ENCODE results near the gene DOCK8. TPM values are rescaled to one million over a fixed set of nuclear protein-coding genes. Genes with fewer than 3 reads are reported as not detected.

Gene DOCK8
- total RNA-seq, 1 donor from 2014 or later, result 0.54 TPM

DNA sequence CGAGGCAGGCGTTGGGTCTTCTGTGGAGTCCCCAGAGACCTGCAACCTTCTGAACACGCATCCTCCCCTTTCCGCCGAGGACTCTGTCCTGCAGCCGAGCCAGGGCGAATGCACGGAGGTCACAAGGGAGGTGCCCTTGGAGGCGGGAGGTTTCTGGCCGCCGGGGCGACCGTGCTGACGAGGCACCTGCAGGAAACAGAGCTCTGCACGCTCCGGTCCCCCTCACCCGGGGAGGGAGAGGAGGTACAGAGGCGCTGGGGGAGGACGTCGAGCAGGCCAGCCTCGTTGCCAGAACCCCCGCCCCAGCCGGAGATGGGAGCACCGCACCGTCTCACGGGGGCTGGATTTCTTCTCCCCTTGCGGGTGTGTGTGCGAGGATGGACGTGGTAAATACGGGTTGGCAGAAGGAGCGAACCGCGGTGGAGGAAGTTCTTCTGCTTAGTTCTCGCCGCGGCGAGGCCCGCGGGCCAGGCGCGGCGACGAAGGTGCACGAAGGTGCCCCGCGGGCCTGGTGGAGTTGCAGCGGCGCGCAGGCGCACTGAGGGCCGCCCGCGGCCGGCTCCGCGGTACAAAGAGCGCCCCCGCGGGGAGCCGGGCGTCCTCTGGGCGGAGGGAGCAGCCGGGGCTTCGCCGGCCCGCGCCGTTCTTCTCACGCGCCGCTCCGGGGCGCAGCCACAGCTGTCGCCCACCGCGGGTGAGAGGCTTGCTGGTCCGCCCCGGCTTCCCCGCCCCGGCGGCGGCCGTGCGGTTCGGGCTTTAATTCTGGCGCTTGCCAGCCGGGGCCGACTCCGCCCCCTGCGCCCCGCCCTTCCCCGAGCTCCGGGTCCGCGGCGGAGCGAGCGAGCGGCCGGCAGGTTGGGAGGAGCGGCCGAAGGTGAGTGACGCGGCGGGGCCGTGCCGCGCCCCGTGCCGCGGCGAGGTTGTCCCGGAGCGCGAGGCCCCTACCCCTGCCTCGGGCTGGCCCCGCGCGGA is 289.5 kb downstream of the DOCK8 start, which contains the start of gene KANK1:
Gene KANK1 (plus strand): TSS at position 815 of the 972 bp plus-strand sequence.
- Mint-ChIP-seq H3K9me3 (peaks cover 3% of the 10 kb centered on the region), H3K36me3 (peaks cover 7% of the 10 kb centered on the region), H3K4me3 (peak within 1 kb of the TSS; percentile 91), H3K27me3 (ENCODE audit: insufficient read depth, low read depth) (peaks cover 15% of the 10 kb centered on the region), H3K27ac (no peak within 1 kb of the TSS), H3K4me1 (peaks cover 21% of the 10 kb centered on the region)
- Histone ChIP-seq H2AFZ (replicated peaks) (peak within 1 kb of the TSS; percentile 95), H3K27ac (no peak within 1 kb of the TSS), H3F3A (ENCODE audit: low read depth) (peaks cover 10% of the 10 kb centered on the region), H3K27me3 (peaks cover 36% of the 10 kb centered on the region), H3K79me2 (ENCODE audit: low read depth) (peaks cover 19% of the 10 kb centered on the region), H4K20me1 (ENCODE audit: low read depth) (peaks cover 7% of the 10 kb centered on the region), H3K9me3 (ENCODE audit: low read depth) (no peaks in the 10 kb centered on the region), H3K4me2 (peak within 1 kb of the TSS; percentile 91), H3K9ac (no peak within 1 kb of the TSS), H3K4me3 (peak within 1 kb of the TSS; percentile 87), H3K4me1 (peaks cover 11% of the 10 kb centered on the region), H3K36me3 (no peaks in the 10 kb centered on the region)
- TF ChIP-seq EZH2phosphoT487 (IDR thresholded peaks at IDR 0.05) (no peak), EZH2 (IDR thresholded peaks at IDR 0.05) (peak; percentile 31)
- TF ChIP-seq, protein P1, sequence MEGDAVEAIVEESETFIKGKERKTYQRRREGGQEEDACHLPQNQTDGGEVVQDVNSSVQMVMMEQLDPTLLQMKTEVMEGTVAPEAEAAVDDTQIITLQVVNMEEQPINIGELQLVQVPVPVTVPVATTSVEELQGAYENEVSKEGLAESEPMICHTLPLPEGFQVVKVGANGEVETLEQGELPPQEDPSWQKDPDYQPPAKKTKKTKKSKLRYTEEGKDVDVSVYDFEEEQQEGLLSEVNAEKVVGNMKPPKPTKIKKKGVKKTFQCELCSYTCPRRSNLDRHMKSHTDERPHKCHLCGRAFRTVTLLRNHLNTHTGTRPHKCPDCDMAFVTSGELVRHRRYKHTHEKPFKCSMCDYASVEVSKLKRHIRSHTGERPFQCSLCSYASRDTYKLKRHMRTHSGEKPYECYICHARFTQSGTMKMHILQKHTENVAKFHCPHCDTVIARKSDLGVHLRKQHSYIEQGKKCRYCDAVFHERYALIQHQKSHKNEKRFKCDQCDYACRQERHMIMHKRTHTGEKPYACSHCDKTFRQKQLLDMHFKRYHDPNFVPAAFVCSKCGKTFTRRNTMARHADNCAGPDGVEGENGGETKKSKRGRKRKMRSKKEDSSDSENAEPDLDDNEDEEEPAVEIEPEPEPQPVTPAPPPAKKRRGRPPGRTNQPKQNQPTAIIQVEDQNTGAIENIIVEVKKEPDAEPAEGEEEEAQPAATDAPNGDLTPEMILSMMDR (IDR thresholded peaks at IDR 0.05), result peak; percentile 29
- peak; percentile 94 for DNase-seq (ENCODE audit: low spot score)

DNA sequence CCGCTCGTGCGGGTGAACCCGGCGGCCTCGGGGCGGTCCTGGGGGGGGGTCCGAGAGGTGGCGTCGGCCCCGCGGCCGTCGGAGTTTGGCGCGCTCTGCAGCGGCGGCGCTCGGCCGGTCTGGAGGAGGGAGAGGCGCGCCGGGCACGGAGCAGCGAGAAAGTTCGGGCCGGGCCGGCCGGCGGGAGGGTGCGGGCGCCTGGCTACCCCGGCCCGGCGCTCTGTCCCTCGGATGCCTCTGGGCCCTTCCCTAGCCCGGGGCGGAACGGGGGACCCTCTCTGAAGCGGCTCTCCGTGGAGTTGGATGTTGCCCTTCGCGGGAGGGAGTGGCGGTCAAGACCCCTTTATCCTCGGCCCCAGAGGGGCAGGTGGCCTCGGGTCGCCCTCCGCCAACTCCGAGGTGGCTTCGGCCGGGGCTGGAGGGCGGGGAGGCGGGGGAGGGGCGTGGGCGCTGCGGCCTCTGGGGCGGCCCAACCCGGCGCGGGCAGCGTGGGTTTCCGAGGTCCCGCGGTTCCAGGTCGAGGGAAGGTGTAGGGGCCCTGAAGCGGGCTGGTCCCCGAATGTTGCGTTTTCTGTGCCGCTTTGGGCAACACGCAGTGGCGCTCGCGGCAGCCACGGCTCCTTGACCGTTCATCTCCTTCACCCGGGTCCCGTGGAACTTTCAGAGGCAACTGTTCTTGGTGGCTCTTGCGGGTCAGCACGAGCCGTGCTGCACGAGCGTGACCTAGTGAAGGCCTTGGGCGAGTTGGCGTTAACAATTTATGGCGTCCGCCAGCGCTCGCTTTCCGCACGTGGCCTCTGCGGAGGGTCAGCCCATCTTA is 290.5 kb downstream of the DOCK8 start:
- Histone ChIP-seq H3K79me2 (ENCODE audit: low read depth) (peaks cover 19% of the 10 kb centered on the region), H3K9ac (no peak overlapping the region), H3K36me3 (no peaks in the 10 kb centered on the region), H3K9me3 (ENCODE audit: low read depth) (no peaks in the 10 kb centered on the region), H3K4me3 (peak overlapping the region; percentile 87), H3K27me3 (peaks cover 36% of the 10 kb centered on the region), H3K27ac (no peak overlapping the region), H4K20me1 (ENCODE audit: low read depth) (peaks cover 7% of the 10 kb centered on the region), H3K4me1 (peaks cover 11% of the 10 kb centered on the region), H2AFZ (replicated peaks) (peak overlapping the region; percentile 90), H3F3A (ENCODE audit: low read depth) (peaks cover 10% of the 10 kb centered on the region), H3K4me2 (peak overlapping the region; percentile 91)
- H3K27ac Mint-ChIP-seq, result no peak overlapping the region
- DNase-seq (ENCODE audit: low spot score), result peak; percentile 63
- H3K4me1 Mint-ChIP-seq, result peaks cover 21% of the 10 kb centered on the region
- peaks cover 15% of the 10 kb centered on the region for H3K27me3 Mint-ChIP-seq (ENCODE audit: insufficient read depth, low read depth)
- TF ChIP-seq, protein P1 (IDR thresholded peaks at IDR 0.05), result no peak
- TF ChIP-seq EZH2 (IDR thresholded peaks at IDR 0.05) (no peak), EZH2phosphoT487 (IDR thresholded peaks at IDR 0.05) (no peak)
- H3K4me3 Mint-ChIP-seq, result peak overlapping the region; percentile 91
- H3K36me3 Mint-ChIP-seq, result peaks cover 9% of the 10 kb centered on the region
- H3K9me3 Mint-ChIP-seq, result no peaks in the 10 kb centered on the region

DNA sequence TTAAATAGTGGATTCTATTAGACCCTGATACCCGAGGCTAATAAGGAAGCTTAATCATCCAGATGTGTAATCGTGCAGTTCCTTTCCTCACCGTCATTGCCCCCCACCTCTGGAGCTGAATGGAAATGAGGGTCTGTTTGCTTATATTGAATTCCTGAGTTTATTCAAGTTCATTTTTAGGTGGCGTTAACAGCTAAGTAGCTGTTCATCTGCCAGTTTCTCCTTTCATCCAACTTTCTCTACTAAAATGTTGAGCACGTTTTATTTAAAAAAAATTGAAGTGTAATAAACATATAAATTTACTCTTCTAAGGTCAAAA is 291.0 kb downstream of the DOCK8 start:
- peak overlapping the region; percentile 91 for H3K4me2 ChIP-seq

More for the DNA sequence above, 291.0 kb downstream of the DOCK8 start:
- no peaks in the 10 kb centered on the region for H3K9me3 ChIP-seq (ENCODE audit: low read depth)
- Mint-ChIP-seq H3K9me3 (no peaks in the 10 kb centered on the region), H3K27me3 (ENCODE audit: insufficient read depth, low read depth) (peaks cover 15% of the 10 kb centered on the region), H3K4me1 (peaks cover 19% of the 10 kb centered on the region), H3K27ac (no peak overlapping the region), H3K36me3 (peaks cover 9% of the 10 kb centered on the region), H3K4me3 (peak overlapping the region; percentile 91)
- H3F3A ChIP-seq (ENCODE audit: low read depth), result peaks cover 10% of the 10 kb centered on the region
- peak overlapping the region; percentile 87 for H3K4me3 ChIP-seq
- peaks cover 36% of the 10 kb centered on the region for H3K27me3 ChIP-seq
- no peak overlapping the region for H3K9ac ChIP-seq
- H4K20me1 ChIP-seq (ENCODE audit: low read depth), result peaks cover 7% of the 10 kb centered on the region
- peaks cover 19% of the 10 kb centered on the region for H3K79me2 ChIP-seq (ENCODE audit: low read depth)
- H2AFZ ChIP-seq (replicated peaks), result peak overlapping the region; percentile 90
- H3K36me3 ChIP-seq, result no peaks in the 10 kb centered on the region
- DNase-seq (ENCODE audit: low spot score), result no peak
- TF ChIP-seq EZH2phosphoT487 (IDR thresholded peaks at IDR 0.05) (no peak), EZH2 (IDR thresholded peaks at IDR 0.05) (no peak)
- TF ChIP-seq, protein P1 (IDR thresholded peaks at IDR 0.05), result no peak
- H3K4me1 ChIP-seq, result peaks cover 11% of the 10 kb centered on the region
- no peak overlapping the region for H3K27ac ChIP-seq

Data from neural progenitor cell (in vitro differentiated cells).